HG02970 (cell line): ENCODE measurements around the gene RNF149.
"Not testable (repeated sequence)": the region's sequence is repeated elsewhere in the genome, so short reads cannot be mapped to it uniquely, and the experiment has no call there.

ENCODE experiments used
- ATAC-seq: cut with Tn5 transposase; IDR thresholded peaks from one replicate; pipeline ENCODE4 v1.9.1; 2021; ENCODE audit warnings: mild to moderate bottlenecking, moderate library complexity, moderate number of reproducible peaks; ENCODE audit not compliant: unreplicated experiment, low FRiP score

The RNF149 gene

GRCh38 chr2:101237944-101238343, 70.6 kb downstream of the RNF149 start:
- not testable (repeated sequence) for ATAC-seq

GRCh38 chr2:101235956-101236355, 72.5 kb downstream of the RNF149 start:
- ATAC-seq = not testable (repeated sequence)

GRCh38 chr2:101234169-101234938, 74.1 kb downstream of the RNF149 start:
- no peak for ATAC-seq

- ATAC-seq = no peak
Observed at GRCh38 chr2:101232770-101233169, 75.7 kb downstream of the RNF149 start.

GRCh38 chr2:101231937-101232730, 76.4 kb downstream of the RNF149 start:
- no peak for ATAC-seq

- ATAC-seq = no peak
Observed at GRCh38 chr2:101231240-101231639, 77.3 kb downstream of the RNF149 start.

GRCh38 chr2:101230541-101231001, 77.9 kb downstream of the RNF149 start:
- ATAC-seq = no peak
